Measurements from ENCODE around the gene SV2C.

The SV2C gene

GRCh38 chr5:76383126-76383832 lies 300.1 kb downstream of the SV2C start:
- no peak for DNase-seq (ENCODE audit: low spot score)

- DNase-seq (ENCODE audit: low spot score): no peak
Observed at GRCh38 chr5:76384189-76384588, 301.0 kb downstream of the SV2C start.

GRCh38 chr5:76384705-76385104 lies 301.5 kb downstream of the SV2C start:
- DNase-seq (ENCODE audit: low spot score): no peak

- no peak for DNase-seq (ENCODE audit: low spot score)
Observed at GRCh38 chr5:76385540-76385939, 302.4 kb downstream of the SV2C start.

GRCh38 chr5:76386360-76386759 lies 303.2 kb downstream of the SV2C start:
- no peak for DNase-seq (ENCODE audit: low spot score)

- no peak for DNase-seq (ENCODE audit: low spot score)
Observed at GRCh38 chr5:76388236-76388635, 305.1 kb downstream of the SV2C start.

- no peak for DNase-seq (ENCODE audit: low spot score)
Observed at GRCh38 chr5:76388791-76389512, 305.8 kb downstream of the SV2C start.

- no peak for DNase-seq (ENCODE audit: low spot score)
Observed at GRCh38 chr5:76389513-76390154, 306.5 kb downstream of the SV2C start.

GRCh38 chr5:76391014-76391413 lies 307.8 kb downstream of the SV2C start:
- no peak for DNase-seq (ENCODE audit: low spot score)

- no peak for DNase-seq (ENCODE audit: low spot score)
Observed at GRCh38 chr5:76393035-76393680, 310.0 kb downstream of the SV2C start.

- no peak for DNase-seq (ENCODE audit: low spot score)
Observed at GRCh38 chr5:76397200-76397599, 314.0 kb downstream of the SV2C start.

GRCh38 chr5:76399268-76399667 lies 316.1 kb downstream of the SV2C start:
- no peak for DNase-seq (ENCODE audit: low spot score)

GRCh38 chr5:76400466-76400865 lies 317.3 kb downstream of the SV2C start:
- DNase-seq (ENCODE audit: low spot score): no peak

GRCh38 chr5:76401801-76402250 lies 318.6 kb downstream of the SV2C start:
- DNase-seq (ENCODE audit: low spot score): no peak

GRCh38 chr5:76402251-76402885 lies 319.2 kb downstream of the SV2C start:
- no peak for DNase-seq (ENCODE audit: low spot score)

GRCh38 chr5:76402886-76403765 lies 319.9 kb downstream of the SV2C start, which contains the start of gene IQGAP2:
Gene IQGAP2 (plus strand): TSS chr5:76403285. CDS start chr5:76403546, 261 bp downstream.
- DNase-seq (ENCODE audit: low spot score): peak; percentile 41

All from globus pallidus (tissue), 1 donor.